Head of caudate nucleus (tissue), 42 donors: ENCODE measurements around the gene GLB1L3.
"Not testable (repeated sequence)": the region's sequence is repeated elsewhere in the genome, so short reads cannot be mapped to it uniquely, and the experiment has no call there.

Experiments
- DNase-seq, 42 donors: peaks; one replicate each; pipeline versions ENCODE4 v3.0.0 to v3.0.0-alpha.2; 2020 to 2021; ENCODE audit warnings: mixed read lengths in 7 of 42
- intact Hi-C: fragments of 100-400 bp; cut with DNase I; formaldehyde crosslinking; loops from one replicate; pipeline ENCODE4 v1.15.0; 2022

The GLB1L3 gene

GRCh38 chr11:134290646-134291045 lies 14.5 kb downstream of the GLB1L3 start:
- DNase-seq: peak in 1 of 42 donors; percentile 18
- intact Hi-C loops: no loop called here

DNA sequence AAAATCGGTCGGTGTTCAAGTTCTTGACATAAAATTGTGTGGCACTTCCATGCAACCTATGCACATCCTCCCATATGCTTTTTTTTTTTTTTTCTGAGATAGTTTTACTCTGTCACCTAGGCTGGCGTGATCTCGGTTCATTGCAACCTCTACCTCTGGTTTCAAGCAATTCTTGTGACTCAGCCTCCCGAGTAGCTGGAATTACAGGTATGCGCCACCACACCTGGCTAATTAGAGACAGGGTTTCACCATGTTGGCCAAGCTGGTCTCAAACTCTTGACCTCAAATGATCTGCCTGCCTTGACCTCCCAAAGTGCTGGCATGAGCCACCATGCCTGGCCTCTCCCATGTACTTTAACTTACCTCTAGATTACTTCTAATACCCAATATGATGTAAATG lies 15.0 kb downstream of the GLB1L3 start:
- intact Hi-C loops: no loop called here
- DNase-seq: peak in 1 of 42 donors; percentile 21

- DNase-seq: no peak
These were observed 16.5 kb downstream of the GLB1L3 start for GRCh38 chr11:134292661-134293060.

GRCh38 chr11:134293119-134294113 lies 17.2 kb downstream of the GLB1L3 start:
- DNase-seq: no peak
- intact Hi-C loops: no loop called here

More at GRCh38 chr11:134292661-134293060, 16.5 kb downstream of the GLB1L3 start:
- intact Hi-C loops: no loop called here

DNA sequence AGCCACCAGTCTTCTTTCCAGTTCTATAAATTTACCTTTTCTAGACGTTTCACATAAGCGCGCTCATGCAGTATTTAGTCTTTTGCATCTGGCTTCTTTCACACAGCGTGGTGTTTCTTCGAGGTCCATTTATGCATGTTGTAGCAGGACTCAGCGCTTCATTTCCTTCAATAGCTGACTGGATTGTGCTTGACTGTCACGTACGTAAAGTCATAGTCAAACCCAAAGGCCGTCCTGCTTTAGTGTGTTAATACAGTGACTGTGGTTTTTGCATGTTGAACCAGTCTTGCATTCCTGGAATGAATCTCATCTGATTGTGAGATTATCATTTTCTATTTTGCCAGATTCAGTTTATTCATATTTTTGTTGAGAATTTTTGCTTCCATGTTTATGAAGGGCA lies 18.5 kb downstream of the GLB1L3 start:
- DNase-seq: no peak
- intact Hi-C loops: no loop called here

DNA sequence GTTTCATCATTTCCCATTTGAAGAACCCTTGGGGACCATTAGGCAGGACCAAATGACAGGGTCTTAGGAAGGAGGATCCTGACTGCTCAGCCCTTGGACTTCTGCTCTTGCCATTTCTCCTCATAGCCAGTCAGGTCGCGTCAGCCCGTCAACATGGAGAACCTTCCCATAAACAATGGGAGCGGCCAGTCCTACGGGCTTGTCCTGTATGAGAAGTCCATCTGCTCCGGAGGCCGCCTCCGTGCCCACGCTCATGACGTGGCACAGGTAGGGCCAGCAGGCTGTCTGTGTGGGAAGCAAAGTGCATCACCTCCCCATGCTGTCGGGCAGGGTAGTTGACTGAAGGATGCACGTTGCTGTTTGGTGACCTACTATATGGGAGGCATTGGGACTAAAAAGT lies 36.0 kb downstream of the GLB1L3 start:
- DNase-seq: no peak
- intact Hi-C loops: no loop called here

GRCh38 chr11:134312807-134313206 lies 36.6 kb downstream of the GLB1L3 start:
- DNase-seq: no peak
- intact Hi-C loops: no loop called here

GRCh38 chr11:134313379-134313778 lies 37.2 kb downstream of the GLB1L3 start:
- intact Hi-C loops: no loop called here
- no peak for DNase-seq

- intact Hi-C loops: no loop called here
- DNase-seq: no peak
These were observed 37.8 kb downstream of the GLB1L3 start for GRCh38 chr11:134313821-134314607.

GRCh38 chr11:134317103-134317502 lies 40.9 kb downstream of the GLB1L3 start:
- intact Hi-C loops: no loop called here
- no peak for DNase-seq

DNA sequence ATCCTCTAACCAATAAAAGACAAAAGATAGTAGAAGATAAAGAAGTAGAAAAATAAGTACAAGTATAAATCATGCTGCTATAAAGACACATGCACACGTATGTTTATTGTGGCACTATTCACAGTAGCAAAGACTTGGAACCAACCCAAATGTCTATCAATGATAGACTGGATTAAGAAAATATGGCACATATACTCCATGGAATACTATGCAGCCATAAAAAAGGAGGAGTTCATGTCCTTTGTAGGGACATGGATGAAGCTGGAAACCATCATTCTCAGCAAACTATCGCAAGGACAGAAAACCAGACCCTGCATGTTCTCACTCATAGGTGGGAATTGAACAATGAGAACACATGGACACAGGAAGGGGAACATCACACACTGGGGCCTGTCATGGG lies 45.2 kb downstream of the GLB1L3 start:
- intact Hi-C loops, DNase-seq: not testable (repeated sequence)

DNA sequence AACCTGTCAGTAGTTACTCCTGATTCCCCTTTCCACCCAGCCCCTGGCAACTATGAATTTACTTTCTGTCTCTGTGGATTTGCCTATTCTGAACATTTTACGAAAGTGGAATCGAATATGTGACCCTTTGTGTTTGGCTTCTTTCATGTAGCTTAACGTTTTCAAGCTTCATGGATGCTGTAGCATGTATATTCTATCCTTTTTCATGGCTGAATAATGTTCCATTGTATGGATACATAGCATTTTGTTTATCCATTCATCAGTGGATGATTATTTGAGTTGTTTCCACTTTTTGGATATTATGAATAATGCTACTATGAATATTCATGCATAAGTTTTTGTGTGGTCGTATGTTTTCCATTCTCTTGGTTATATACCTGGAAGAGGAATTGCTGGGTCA lies 46.4 kb downstream of the GLB1L3 start:
- DNase-seq: no peak
- intact Hi-C loops: no loop called here

- intact Hi-C loops: no loop called here
These were observed 52.3 kb downstream of the GLB1L3 start for GRCh38 chr11:134328433-134328832.

DNA sequence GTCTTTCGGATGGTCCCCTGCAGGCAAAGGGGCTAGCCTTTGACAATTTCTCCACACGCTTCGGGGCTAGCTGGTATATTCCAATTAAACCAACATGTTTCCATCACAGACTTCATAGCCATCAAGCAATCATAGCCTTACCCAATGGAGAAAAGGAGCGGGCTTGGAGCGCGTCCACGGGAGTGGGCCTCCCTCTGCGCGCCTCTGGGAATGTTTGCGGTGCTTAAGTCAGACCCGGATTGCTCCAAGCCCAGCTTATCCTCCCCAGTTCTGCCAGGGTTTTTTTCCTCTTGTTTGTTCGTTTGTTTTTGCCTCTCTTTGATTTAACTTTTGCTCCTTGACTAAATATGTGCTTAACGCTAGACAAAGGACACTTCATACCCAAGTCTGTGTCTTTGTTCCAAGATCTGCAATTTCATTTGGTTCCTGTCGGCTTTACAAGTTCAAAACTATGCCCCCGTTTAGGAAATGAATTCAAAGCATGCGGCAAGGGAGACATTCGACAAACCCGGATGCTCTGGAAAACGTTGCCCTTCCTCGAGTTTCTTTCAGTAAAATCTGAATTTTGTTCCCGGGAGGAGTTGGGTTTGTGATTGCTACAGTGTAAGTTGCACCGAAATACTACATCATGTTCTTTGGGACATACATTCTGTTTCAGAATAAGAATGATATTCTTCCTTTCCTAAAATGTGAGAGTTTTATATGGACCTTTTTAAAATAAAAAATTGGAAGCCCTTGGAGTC lies 54.6 kb downstream of the GLB1L3 start:
- DNase-seq: no peak
- intact Hi-C loops: no loop called here

More at GRCh38 chr11:134328433-134328832, 52.3 kb downstream of the GLB1L3 start:
- no peak for DNase-seq

GRCh38 chr11:134331354-134332188 lies 55.4 kb downstream of the GLB1L3 start, which contains the start of gene GLB1L2:
Gene GLB1L2 (plus strand): TSS chr11:134331988. CDS start chr11:134332062, 74 bp downstream.
- DNase-seq: peak; percentile 28 to 90 (median 80)
- intact Hi-C loops: no loop called here

- intact Hi-C loops: no loop called here
- DNase-seq: peak in 22 of 42 donors; percentile 9 to 51 (median 28)
These were observed 56.0 kb downstream of the GLB1L3 start for GRCh38 chr11:134332189-134332631.

- intact Hi-C loops: no loop called here
- no peak for DNase-seq
These were observed 56.6 kb downstream of the GLB1L3 start for GRCh38 chr11:134332782-134333181.

- intact Hi-C loops: no loop called here
- no peak for DNase-seq
These were observed 57.1 kb downstream of the GLB1L3 start for GRCh38 chr11:134333312-134333711.
